ENCODE results near the gene FARP1.

The FARP1 gene

GRCh38 chr13:98456413-98456845 is 313.5 kb downstream of the FARP1 start:
- no peak overlapping the region for H3K23ac ChIP-seq (ENCODE audit: low read length)
- H4K8ac ChIP-seq (ENCODE audit: low read depth, low read length) = no peak overlapping the region
- DNase-seq = no peak
- no peak overlapping the region for H3K4me3 ChIP-seq (ENCODE audit: low read depth, low read length)
- no peak overlapping the region for H3K18ac ChIP-seq (ENCODE audit: low read length)
- WGBS (ENCODE audit: extremely low coverage, insufficient coverage, insufficient read length) = no CpG with 5 or more reads among the region's 6 CpGs
- H4K12ac ChIP-seq (ENCODE audit: low read depth, low read length) = no peak overlapping the region
- H3K4ac ChIP-seq (ENCODE audit: low read depth, low read length) = no peak overlapping the region
- no peaks in the 10 kb centered on the region for H3K9me3 ChIP-seq (ENCODE audit: insufficient read depth, low read depth, low read length)
- no peak overlapping the region for H3K14ac ChIP-seq (ENCODE audit: low read length)
- H3K27ac ChIP-seq (ENCODE audit: low read depth, low read length) = no peak overlapping the region
- no peaks in the 10 kb centered on the region for H3K27me3 ChIP-seq (ENCODE audit: insufficient read depth, low read length)
- H4K91ac ChIP-seq (ENCODE audit: low read depth, low read length) = no peak overlapping the region
- H2BK12ac ChIP-seq (ENCODE audit: low read length) = no peak overlapping the region
- peaks cover 38 to 54% of the 10 kb centered on the region in 2 experiments for H3K36me3 ChIP-seq (ENCODE audit: control insufficient read depth in 1 of 2, insufficient read depth in 2 of 2, low read length in 2 of 2)
- no peak overlapping the region for H2BK120ac ChIP-seq (ENCODE audit: insufficient read depth, low read length, poor library complexity)
- no peak overlapping the region for H2AK5ac ChIP-seq (ENCODE audit: low read length)
- H2AFZ ChIP-seq (ENCODE audit: insufficient read depth, low read length, poor library complexity) = no peak overlapping the region
- no peaks in the 10 kb centered on the region for H3K4me1 ChIP-seq (ENCODE audit: control insufficient read depth in 1 of 2, insufficient read depth in 2 of 2, low read length in 2 of 2)
- no peak overlapping the region for H3K4me2 ChIP-seq (ENCODE audit: low read length)
- no peaks in the 10 kb centered on the region for H3K79me2 ChIP-seq (ENCODE audit: control insufficient read depth, insufficient read depth, low read length, poor library complexity)
- no peak overlapping the region for H2BK5ac ChIP-seq (ENCODE audit: low read depth, low read length, poor library complexity)
- no peaks in the 10 kb centered on the region for H3K79me1 ChIP-seq (ENCODE audit: low read length)
- H3K9ac ChIP-seq (ENCODE audit: low read length) = peak overlapping the region; percentile 18

GRCh38 chr13:98457053-98457452 is 314.2 kb downstream of the FARP1 start:
- DNase-seq = no peak
- Histone ChIP-seq H2AFZ (ENCODE audit: insufficient read depth, low read length, poor library complexity) (no peak overlapping the region), H3K18ac (ENCODE audit: low read length) (no peak overlapping the region), H3K79me2 (ENCODE audit: control insufficient read depth, insufficient read depth, low read length, poor library complexity) (no peaks in the 10 kb centered on the region), H2AK5ac (ENCODE audit: low read length) (no peak overlapping the region), H2BK5ac (ENCODE audit: low read depth, low read length, poor library complexity) (no peak overlapping the region), H3K27me3 (ENCODE audit: insufficient read depth, low read length) (no peaks in the 10 kb centered on the region), H3K4me1 (ENCODE audit: control insufficient read depth in 1 of 2, insufficient read depth in 2 of 2, low read length in 2 of 2) (no peaks in the 10 kb centered on the region), H3K79me1 (ENCODE audit: low read length) (no peaks in the 10 kb centered on the region), H4K8ac (ENCODE audit: low read depth, low read length) (no peak overlapping the region), H2BK12ac (ENCODE audit: low read length) (no peak overlapping the region), H3K23ac (ENCODE audit: low read length) (no peak overlapping the region), H3K4me3 (ENCODE audit: low read depth, low read length) (no peak overlapping the region), H4K12ac (ENCODE audit: low read depth, low read length) (no peak overlapping the region), H3K9ac (ENCODE audit: low read length) (no peak overlapping the region), H4K91ac (ENCODE audit: low read depth, low read length) (no peak overlapping the region), H3K14ac (ENCODE audit: low read length) (no peak overlapping the region), H3K36me3 (ENCODE audit: control insufficient read depth in 1 of 2, insufficient read depth in 2 of 2, low read length in 2 of 2) (peaks cover 40 to 54% of the 10 kb centered on the region in 2 experiments), H3K9me3 (ENCODE audit: insufficient read depth, low read depth, low read length) (no peaks in the 10 kb centered on the region), H2BK120ac (ENCODE audit: insufficient read depth, low read length, poor library complexity) (no peak overlapping the region), H3K4ac (ENCODE audit: low read depth, low read length) (no peak overlapping the region), H3K27ac (ENCODE audit: low read depth, low read length) (no peak overlapping the region), H3K4me2 (ENCODE audit: low read length) (no peak overlapping the region)
- no CpG with 5 or more reads among the region's 13 CpGs for WGBS (ENCODE audit: extremely low coverage, insufficient coverage, insufficient read length)

GRCh38 chr13:98458431-98458830 is 315.5 kb downstream of the FARP1 start:
- no peak overlapping the region for H4K12ac ChIP-seq (ENCODE audit: low read depth, low read length)
- no peak overlapping the region for H3K23ac ChIP-seq (ENCODE audit: low read length)
- H3K18ac ChIP-seq (ENCODE audit: low read length) = no peak overlapping the region
- no peak overlapping the region for H3K4me3 ChIP-seq (ENCODE audit: low read depth, low read length)
- H3K79me2 ChIP-seq (ENCODE audit: control insufficient read depth, insufficient read depth, low read length, poor library complexity) = no peaks in the 10 kb centered on the region
- H2BK120ac ChIP-seq (ENCODE audit: insufficient read depth, low read length, poor library complexity) = no peak overlapping the region
- H2BK5ac ChIP-seq (ENCODE audit: low read depth, low read length, poor library complexity) = no peak overlapping the region
- no peak overlapping the region for H3K14ac ChIP-seq (ENCODE audit: low read length)
- WGBS (ENCODE audit: extremely low coverage, insufficient coverage, insufficient read length) = no CpG with 5 or more reads among the region's 16 CpGs
- no peaks in the 10 kb centered on the region for H3K9me3 ChIP-seq (ENCODE audit: insufficient read depth, low read depth, low read length)
- no peak overlapping the region for H3K27ac ChIP-seq (ENCODE audit: low read depth, low read length)
- H4K8ac ChIP-seq (ENCODE audit: low read depth, low read length) = no peak overlapping the region
- H3K79me1 ChIP-seq (ENCODE audit: low read length) = no peaks in the 10 kb centered on the region
- no peak overlapping the region for H3K9ac ChIP-seq (ENCODE audit: low read length)
- no peak for DNase-seq
- H3K36me3 ChIP-seq (ENCODE audit: control insufficient read depth in 1 of 2, insufficient read depth in 2 of 2, low read length in 2 of 2) = peaks cover 45 to 55% of the 10 kb centered on the region in 2 experiments
- no peak overlapping the region for H3K4ac ChIP-seq (ENCODE audit: low read depth, low read length)
- no peak overlapping the region for H2BK12ac ChIP-seq (ENCODE audit: low read length)
- no peaks in the 10 kb centered on the region for H3K4me1 ChIP-seq (ENCODE audit: control insufficient read depth in 1 of 2, insufficient read depth in 2 of 2, low read length in 2 of 2)
- H3K4me2 ChIP-seq (ENCODE audit: low read length) = no peak overlapping the region
- H2AFZ ChIP-seq (ENCODE audit: insufficient read depth, low read length, poor library complexity) = no peak overlapping the region
- no peak overlapping the region for H4K91ac ChIP-seq (ENCODE audit: low read depth, low read length)
- H3K27me3 ChIP-seq (ENCODE audit: insufficient read depth, low read length) = no peaks in the 10 kb centered on the region
- H2AK5ac ChIP-seq (ENCODE audit: low read length) = no peak overlapping the region

- Histone ChIP-seq H3K27me3 (ENCODE audit: insufficient read depth, low read length) (no peaks in the 10 kb centered on the region), H2BK5ac (ENCODE audit: low read depth, low read length, poor library complexity) (no peak overlapping the region), H4K8ac (ENCODE audit: low read depth, low read length) (no peak overlapping the region), H3K4ac (ENCODE audit: low read depth, low read length) (no peak overlapping the region), H3K23ac (ENCODE audit: low read length) (no peak overlapping the region), H2BK12ac (ENCODE audit: low read length) (no peak overlapping the region), H3K4me1 (ENCODE audit: control insufficient read depth in 1 of 2, insufficient read depth in 2 of 2, low read length in 2 of 2) (no peaks in the 10 kb centered on the region), H4K12ac (ENCODE audit: low read depth, low read length) (peak overlapping the region; percentile 14), H3K18ac (ENCODE audit: low read length) (no peak overlapping the region), H2BK120ac (ENCODE audit: insufficient read depth, low read length, poor library complexity) (no peak overlapping the region), H3K9ac (ENCODE audit: low read length) (no peak overlapping the region), H3K4me2 (ENCODE audit: low read length) (no peak overlapping the region), H2AK5ac (ENCODE audit: low read length) (no peak overlapping the region), H3K36me3 (ENCODE audit: control insufficient read depth in 1 of 2, insufficient read depth in 2 of 2, low read length in 2 of 2) (peaks cover 49 to 59% of the 10 kb centered on the region in 2 experiments), H3K79me2 (ENCODE audit: control insufficient read depth, insufficient read depth, low read length, poor library complexity) (no peaks in the 10 kb centered on the region), H4K91ac (ENCODE audit: low read depth, low read length) (no peak overlapping the region), H2AFZ (ENCODE audit: insufficient read depth, low read length, poor library complexity) (no peak overlapping the region), H3K79me1 (ENCODE audit: low read length) (no peaks in the 10 kb centered on the region), H3K9me3 (ENCODE audit: insufficient read depth, low read depth, low read length) (no peaks in the 10 kb centered on the region), H3K4me3 (ENCODE audit: low read depth, low read length) (no peak overlapping the region), H3K27ac (ENCODE audit: low read depth, low read length) (no peak overlapping the region), H3K14ac (ENCODE audit: low read length) (no peak overlapping the region)
- no CpG with 5 or more reads among the region's 18 CpGs for WGBS (ENCODE audit: extremely low coverage, insufficient coverage, insufficient read length)
- no peak for DNase-seq
Measured at GRCh38 chr13:98459171-98459681, 316.3 kb downstream of the FARP1 start.

Measured in trophoblast cell (in vitro differentiated cells and primary cell).